GM21367 (cell line): ENCODE results near the gene USP5.
A peak's percentile ranks its signal among the peaks of the same experiment; 100 is the strongest.
"Not testable (repeated sequence)": the region's sequence is repeated elsewhere in the genome, so short reads cannot be mapped to it uniquely, and the experiment has no call there.

ENCODE experiments used
- ATAC-seq: cut with Tn5 transposase; IDR thresholded peaks from one replicate; pipeline ENCODE4 v1.9.1; 2021; ENCODE audit not compliant: unreplicated experiment

The USP5 gene

GRCh38 chr12:6863033-6863432 lies 11.1 kb downstream of the USP5 start:
- ATAC-seq: no peak

- ATAC-seq: no peak
These were observed 11.8 kb downstream of the USP5 start for GRCh38 chr12:6863586-6864321.

- ATAC-seq: not testable (repeated sequence)
These were observed 13.4 kb downstream of the USP5 start for GRCh38 chr12:6865307-6865706.

GRCh38 chr12:6866163-6866919 lies 14.4 kb downstream of the USP5 start:
- no peak for ATAC-seq

- peak; percentile 6 for ATAC-seq
These were observed 15.0 kb downstream of the USP5 start for GRCh38 chr12:6866920-6867412.

- peak; percentile 30 for ATAC-seq
These were observed 15.7 kb downstream of the USP5 start, which contains the start of gene TPI1 for GRCh38 chr12:6867413-6868210. TSS of gene TPI1 (plus strand) at chr12:6867531. CDS start at chr12:6867567, 36 bp downstream.

GRCh38 chr12:6868211-6869048 lies 16.5 kb downstream of the USP5 start:
- ATAC-seq: no peak

- no peak for ATAC-seq
These were observed 17.4 kb downstream of the USP5 start for GRCh38 chr12:6869049-6870021.

- ATAC-seq: not testable (repeated sequence)
These were observed 18.4 kb downstream of the USP5 start for GRCh38 chr12:6870304-6870703.

- no peak for ATAC-seq
These were observed 19.4 kb downstream of the USP5 start for GRCh38 chr12:6871052-6871957.

GRCh38 chr12:6872073-6873048 lies 20.4 kb downstream of the USP5 start:
- peak; percentile 28 for ATAC-seq

- peak; percentile 61 for ATAC-seq
These were observed 21.4 kb downstream of the USP5 start, which contains the start of gene SPSB2 for GRCh38 chr12:6873094-6874014. TSS of gene SPSB2 (minus strand) at chr12:6873303. CDS start at chr12:6872901, 402 bp downstream.

GRCh38 chr12:6874015-6874368 lies 22.0 kb downstream of the USP5 start:
- ATAC-seq: not testable (repeated sequence)

GRCh38 chr12:6879824-6880223 lies 27.9 kb downstream of the USP5 start:
- not testable (repeated sequence) for ATAC-seq

- no peak for ATAC-seq
These were observed 31.3 kb downstream of the USP5 start for GRCh38 chr12:6883252-6883651.

GRCh38 chr12:6883683-6884082 lies 31.7 kb downstream of the USP5 start:
- no peak for ATAC-seq
